Right lobe of liver (tissue), 4 donors: ENCODE results near the gene FNDC3B.

ENCODE experiments used
- POLR2A ChIP-seq: fragments of 450-650 bp; IDR thresholded peaks from one replicate; pipeline ENCODE4 v1.6.1; 2017; ENCODE audit warnings: antibody characterized with exemption, mild to moderate bottlenecking
- TF ChIP-seq, protein P1 (sequence below), 4 donors: fragments of 200-600 bp in 3 of 4; fragments of 450-650 bp in 1 of 4; IDR thresholded peaks; one replicate each; pipeline versions ENCODE4 v1.5.1 to v1.8.0; 2016 to 2022; ENCODE audit warnings: antibody characterized with exemption in 4 of 4, mild to moderate bottlenecking in 2 of 4
- donor health status: DM: no; HTN: no; CAD: no.
- donor health status: DM: no; HTN: no; CAD: no.
- donor health status: DM: no; HTN: yes; CAD: no.

DNA sequence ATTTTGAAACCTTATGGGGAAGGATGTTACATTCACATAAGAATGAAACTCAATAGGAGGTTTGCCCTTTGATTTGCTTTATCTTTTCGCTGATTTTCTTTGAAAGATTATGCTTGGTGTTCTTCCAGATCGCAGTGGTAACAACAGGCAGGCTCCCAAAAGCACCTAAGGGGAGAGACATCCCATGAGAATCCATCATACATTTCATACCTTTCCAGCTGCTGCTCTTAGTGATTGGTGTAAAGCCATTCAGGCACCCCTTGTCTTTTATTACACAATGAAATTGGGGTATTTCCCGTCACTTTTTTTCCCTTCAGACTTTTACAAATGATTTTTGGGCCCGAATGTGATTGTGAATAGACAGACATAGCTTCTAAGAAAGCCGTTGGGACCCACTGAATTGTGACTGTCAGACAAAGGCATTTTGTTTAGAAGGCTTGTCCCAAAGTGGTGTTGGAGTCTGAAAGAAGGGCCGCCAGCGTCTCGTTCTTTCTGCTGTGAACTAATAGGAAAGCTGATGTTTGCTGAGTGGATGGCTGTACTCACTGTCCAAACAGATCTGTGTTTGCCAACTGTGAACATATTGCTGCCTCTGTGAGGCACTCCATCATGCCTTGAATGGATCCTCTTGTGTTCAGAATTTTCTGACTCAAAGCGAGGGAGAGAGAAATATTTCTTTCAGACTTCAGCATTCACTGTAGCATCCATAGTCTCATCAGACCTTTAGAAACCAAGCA is 164.3 kb downstream of the FNDC3B start:
- TF ChIP-seq, protein P1, sequence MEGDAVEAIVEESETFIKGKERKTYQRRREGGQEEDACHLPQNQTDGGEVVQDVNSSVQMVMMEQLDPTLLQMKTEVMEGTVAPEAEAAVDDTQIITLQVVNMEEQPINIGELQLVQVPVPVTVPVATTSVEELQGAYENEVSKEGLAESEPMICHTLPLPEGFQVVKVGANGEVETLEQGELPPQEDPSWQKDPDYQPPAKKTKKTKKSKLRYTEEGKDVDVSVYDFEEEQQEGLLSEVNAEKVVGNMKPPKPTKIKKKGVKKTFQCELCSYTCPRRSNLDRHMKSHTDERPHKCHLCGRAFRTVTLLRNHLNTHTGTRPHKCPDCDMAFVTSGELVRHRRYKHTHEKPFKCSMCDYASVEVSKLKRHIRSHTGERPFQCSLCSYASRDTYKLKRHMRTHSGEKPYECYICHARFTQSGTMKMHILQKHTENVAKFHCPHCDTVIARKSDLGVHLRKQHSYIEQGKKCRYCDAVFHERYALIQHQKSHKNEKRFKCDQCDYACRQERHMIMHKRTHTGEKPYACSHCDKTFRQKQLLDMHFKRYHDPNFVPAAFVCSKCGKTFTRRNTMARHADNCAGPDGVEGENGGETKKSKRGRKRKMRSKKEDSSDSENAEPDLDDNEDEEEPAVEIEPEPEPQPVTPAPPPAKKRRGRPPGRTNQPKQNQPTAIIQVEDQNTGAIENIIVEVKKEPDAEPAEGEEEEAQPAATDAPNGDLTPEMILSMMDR (IDR thresholded peaks at IDR 0.05), result no peak
- TF ChIP-seq POLR2A, result no peak
